T-helper 1 cell treated with Interleukin-12 subunit alpha and Interleukin-12 subunit beta and Interleukin-4 antibody, amounts not matched to agents 30 μg/mL and 1 μg/mL, for 36 hours (primary cell): ENCODE measurements around the gene MCCC1.

Source experiments
- H3K27ac Mint-ChIP-seq: one replicate; pipeline ENCODE4 v1.8.0; 2021; ENCODE audit warnings: mild to moderate bottlenecking, mixed read lengths
- H3K27me3 Mint-ChIP-seq: one replicate; pipeline ENCODE4 v1.8.0; 2021; ENCODE audit warnings: low read depth, mixed read lengths
- H3K36me3 Mint-ChIP-seq: one replicate; pipeline ENCODE4 v1.8.0; 2021; ENCODE audit warnings: low read depth, mixed read lengths
- H3K4me1 Mint-ChIP-seq: one replicate; pipeline ENCODE4 v1.8.0; 2021; ENCODE audit warnings: low read depth, mixed read lengths
- H3K4me3 Mint-ChIP-seq: one replicate; pipeline ENCODE4 v1.8.0; 2021; ENCODE audit warnings: mild to moderate bottlenecking, moderate library complexity, mixed read lengths
- H3K9me3 Mint-ChIP-seq: one replicate; pipeline ENCODE4 v1.8.0; 2021; ENCODE audit warnings: mixed read lengths

Gene MCCC1

DNA sequence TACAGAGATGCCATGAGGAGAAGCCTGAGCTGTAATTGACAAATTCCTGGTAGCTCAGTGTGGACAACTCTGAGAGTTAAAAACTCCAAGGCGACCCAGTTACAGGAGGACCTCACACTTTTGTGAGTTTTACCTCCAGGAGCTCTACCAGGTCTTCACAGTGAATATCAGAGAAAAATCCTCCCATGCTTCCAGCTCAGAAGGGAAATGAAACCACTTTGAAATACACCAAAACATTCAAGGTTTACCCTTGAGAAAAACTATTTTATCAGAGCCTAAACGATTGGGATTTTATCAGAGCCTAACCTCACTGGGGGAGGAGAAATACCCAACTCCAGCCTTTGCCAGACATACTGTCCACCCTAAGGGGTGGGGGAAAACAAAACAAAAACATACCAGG lies 52.4 kb downstream of the MCCC1 start:
- H3K9me3 Mint-ChIP-seq: no peaks in the 10 kb centered on the region
- no peaks in the 10 kb centered on the region for H3K27me3 Mint-ChIP-seq
- H3K4me3 Mint-ChIP-seq: no peak overlapping the region
- peaks cover 10% of the 10 kb centered on the region for H3K4me1 Mint-ChIP-seq
- H3K27ac Mint-ChIP-seq: no peak overlapping the region
- peaks cover 40% of the 10 kb centered on the region for H3K36me3 Mint-ChIP-seq

DNA sequence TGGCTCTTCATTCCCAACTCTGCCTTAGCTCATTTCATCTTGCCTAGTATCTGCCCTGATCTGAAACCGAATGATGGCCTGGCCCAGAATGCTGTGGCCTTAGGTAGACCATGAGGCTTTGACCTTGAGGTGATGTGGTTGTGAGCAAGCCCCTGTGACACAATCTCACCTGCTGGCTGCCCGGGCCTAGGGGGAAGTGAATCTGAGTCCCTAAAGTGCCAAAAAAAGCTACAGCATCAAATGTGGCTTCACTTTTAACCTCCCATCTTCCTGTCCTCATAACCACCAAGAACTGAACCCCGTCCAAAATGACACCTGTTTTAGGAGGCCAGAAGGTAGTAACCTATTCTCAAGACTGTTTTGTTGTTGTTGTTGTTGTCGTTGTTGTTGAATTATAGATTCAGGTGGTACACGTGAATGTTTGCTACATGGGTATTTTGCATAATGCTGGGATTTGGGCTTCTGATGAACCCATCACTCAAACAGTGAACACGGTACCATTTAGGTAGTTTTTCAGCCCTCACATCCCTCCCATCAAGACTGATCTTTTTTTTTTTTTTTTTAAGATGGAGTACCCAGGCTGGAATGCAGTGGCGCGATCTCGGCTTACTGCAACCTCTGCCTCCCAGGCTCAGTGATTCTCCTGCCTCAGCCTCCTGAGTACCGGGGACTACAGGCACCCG lies 54.6 kb downstream of the MCCC1 start:
- Mint-ChIP-seq H3K4me1 (peaks cover 10% of the 10 kb centered on the region), H3K4me3 (no peak overlapping the region), H3K27ac (no peak overlapping the region), H3K27me3 (no peaks in the 10 kb centered on the region), H3K9me3 (no peaks in the 10 kb centered on the region), H3K36me3 (peaks cover 34% of the 10 kb centered on the region)

DNA sequence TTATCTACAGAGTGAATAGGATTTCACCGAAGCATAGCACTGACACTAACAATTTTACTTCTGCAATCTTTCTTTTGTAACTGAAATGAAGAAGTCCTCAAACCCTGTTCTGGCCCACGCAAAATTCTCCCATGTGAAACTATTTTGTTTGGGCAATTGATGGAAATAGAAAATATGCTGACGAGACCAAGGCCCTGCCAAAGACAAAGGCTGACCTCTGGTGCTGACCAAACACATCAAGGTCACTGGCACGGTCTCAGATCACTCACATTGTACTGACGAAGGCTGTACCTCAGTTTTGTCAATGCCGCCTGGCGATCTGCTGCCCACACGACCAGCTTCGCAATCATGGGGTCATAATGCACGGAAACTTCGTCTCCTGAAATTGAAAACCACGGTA lies 60.5 kb downstream of the MCCC1 start:
- Mint-ChIP-seq H3K4me3 (no peak overlapping the region), H3K36me3 (peaks cover 31% of the 10 kb centered on the region), H3K27me3 (no peaks in the 10 kb centered on the region), H3K9me3 (no peaks in the 10 kb centered on the region), H3K4me1 (no peaks in the 10 kb centered on the region), H3K27ac (no peak overlapping the region)

DNA sequence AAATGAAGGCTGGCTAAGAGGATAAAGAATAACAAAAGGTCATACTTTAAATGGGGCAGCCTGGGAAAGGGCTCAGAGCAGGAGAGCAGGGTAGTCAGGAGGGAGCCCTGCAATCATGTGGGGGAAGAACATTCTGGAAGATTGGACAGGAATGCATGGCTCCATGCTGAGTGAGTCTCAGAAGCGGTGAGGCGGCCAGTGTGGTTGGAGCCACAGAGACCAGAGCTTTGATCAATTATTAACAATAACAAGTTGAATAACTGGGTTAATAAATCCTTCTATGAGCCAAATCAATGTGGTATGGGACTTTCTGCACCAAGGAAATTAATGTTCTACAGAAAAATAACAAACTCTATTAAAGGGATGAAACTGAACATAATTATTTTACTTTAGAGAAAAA lies 61.1 kb downstream of the MCCC1 start:
- Mint-ChIP-seq H3K4me1 (no peaks in the 10 kb centered on the region), H3K4me3 (no peak overlapping the region), H3K36me3 (peaks cover 27% of the 10 kb centered on the region), H3K27me3 (no peaks in the 10 kb centered on the region), H3K27ac (no peak overlapping the region), H3K9me3 (no peaks in the 10 kb centered on the region)

DNA sequence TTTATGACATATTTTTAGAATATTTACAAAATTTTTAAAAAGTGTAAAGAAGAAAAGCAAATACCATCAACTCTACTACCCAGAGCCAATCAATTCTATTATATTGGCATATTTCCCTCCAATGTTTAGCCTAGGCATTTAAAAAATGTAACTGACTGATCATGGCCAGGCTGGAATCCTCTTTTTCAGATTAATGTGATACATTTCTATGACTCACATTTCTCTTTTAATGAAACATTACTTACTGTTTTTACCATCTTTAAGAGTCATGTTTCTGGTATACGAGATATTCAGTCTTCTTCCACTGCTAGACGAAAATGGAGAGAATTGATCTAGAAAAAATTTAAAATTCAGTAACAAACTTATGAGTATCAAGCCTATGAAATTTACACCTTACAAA lies 65.5 kb downstream of the MCCC1 start:
- Mint-ChIP-seq H3K36me3 (peaks cover 29% of the 10 kb centered on the region), H3K4me3 (no peak overlapping the region), H3K9me3 (no peaks in the 10 kb centered on the region), H3K27ac (no peak overlapping the region), H3K27me3 (no peaks in the 10 kb centered on the region), H3K4me1 (no peaks in the 10 kb centered on the region)

DNA sequence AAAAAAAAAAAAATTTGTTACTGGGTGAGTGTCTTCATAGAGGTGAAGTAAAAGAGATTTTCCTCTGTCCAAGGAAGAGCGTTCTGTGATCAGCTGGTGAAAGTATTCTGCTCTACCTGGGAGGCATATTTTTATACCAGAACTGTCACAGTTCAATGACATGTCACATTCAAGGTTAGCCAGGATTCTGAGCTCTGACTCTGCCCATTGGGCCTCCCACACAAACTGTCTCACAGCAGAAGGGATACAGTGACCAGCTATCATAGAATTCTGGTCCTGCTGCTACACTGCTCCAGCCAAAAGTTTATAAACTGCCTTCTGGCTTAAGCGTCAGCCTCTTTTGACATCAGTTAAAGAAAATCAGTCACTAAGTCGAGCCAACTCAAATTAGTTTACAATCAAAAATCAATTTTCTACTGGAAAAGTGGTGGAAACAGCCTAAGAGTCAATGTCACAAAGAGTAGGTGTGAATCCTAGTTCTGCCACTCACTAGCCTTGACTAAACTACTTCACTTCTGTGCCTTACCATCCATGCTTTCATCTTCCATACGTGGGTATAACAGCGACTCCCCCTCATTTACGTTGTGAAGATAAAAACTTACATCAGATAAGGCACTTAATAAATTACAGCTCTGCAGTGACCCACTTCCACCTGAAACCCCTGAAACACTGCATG lies 66.3 kb downstream of the MCCC1 start:
- H3K4me3 Mint-ChIP-seq: no peak overlapping the region
- H3K27ac Mint-ChIP-seq: no peak overlapping the region
- no peaks in the 10 kb centered on the region for H3K27me3 Mint-ChIP-seq
- no peaks in the 10 kb centered on the region for H3K4me1 Mint-ChIP-seq
- H3K36me3 Mint-ChIP-seq: peaks cover 29% of the 10 kb centered on the region
- no peaks in the 10 kb centered on the region for H3K9me3 Mint-ChIP-seq

DNA sequence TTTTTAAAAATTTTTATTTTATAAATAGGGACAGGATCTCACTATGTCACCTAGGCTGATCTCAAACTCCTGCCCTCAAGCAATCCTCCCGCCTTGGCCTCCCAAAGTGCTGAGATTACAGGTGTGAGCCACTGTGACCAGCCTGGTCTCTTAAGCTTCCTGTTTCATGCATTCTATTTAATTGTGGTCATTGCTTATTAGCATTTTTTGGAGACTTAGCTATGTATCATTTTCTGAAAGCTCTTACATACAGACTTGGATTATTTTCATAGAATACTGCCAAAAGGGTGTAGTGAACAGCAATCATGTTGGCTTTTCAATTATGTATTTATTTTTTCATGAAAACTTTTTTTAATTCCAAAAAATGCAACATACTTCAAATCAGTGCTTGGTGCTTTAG lies 67.5 kb downstream of the MCCC1 start:
- no peak overlapping the region for H3K4me3 Mint-ChIP-seq

DNA sequence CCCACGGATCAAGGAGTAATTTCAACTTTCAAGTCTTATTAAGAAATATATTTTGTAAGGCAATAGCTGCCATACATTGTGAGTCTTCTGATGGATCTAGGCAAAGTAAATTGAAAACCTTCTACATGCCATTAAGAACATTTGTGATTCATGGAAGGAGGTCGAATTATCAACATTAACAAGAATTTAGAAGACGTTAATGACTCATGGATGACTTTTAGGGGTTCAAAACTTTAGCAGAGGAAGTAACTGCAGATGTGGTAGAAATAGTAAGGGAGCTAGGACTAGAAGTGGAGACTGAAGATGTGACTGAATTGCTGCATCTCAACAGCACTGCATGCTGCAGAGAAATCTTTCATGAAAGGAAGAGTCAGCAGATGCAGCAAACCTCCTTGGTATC lies 70.9 kb downstream of the MCCC1 start:
- H3K4me1 Mint-ChIP-seq: no peaks in the 10 kb centered on the region
- H3K27ac Mint-ChIP-seq: no peak overlapping the region
- H3K27me3 Mint-ChIP-seq: no peaks in the 10 kb centered on the region
- no peak overlapping the region for H3K4me3 Mint-ChIP-seq
- peaks cover 21% of the 10 kb centered on the region for H3K36me3 Mint-ChIP-seq
- no peaks in the 10 kb centered on the region for H3K9me3 Mint-ChIP-seq

More for the DNA sequence above, 67.5 kb downstream of the MCCC1 start:
- peaks cover 20% of the 10 kb centered on the region for H3K36me3 Mint-ChIP-seq
- H3K27ac Mint-ChIP-seq: no peak overlapping the region
- no peaks in the 10 kb centered on the region for H3K27me3 Mint-ChIP-seq
- no peaks in the 10 kb centered on the region for H3K9me3 Mint-ChIP-seq
- no peaks in the 10 kb centered on the region for H3K4me1 Mint-ChIP-seq

DNA sequence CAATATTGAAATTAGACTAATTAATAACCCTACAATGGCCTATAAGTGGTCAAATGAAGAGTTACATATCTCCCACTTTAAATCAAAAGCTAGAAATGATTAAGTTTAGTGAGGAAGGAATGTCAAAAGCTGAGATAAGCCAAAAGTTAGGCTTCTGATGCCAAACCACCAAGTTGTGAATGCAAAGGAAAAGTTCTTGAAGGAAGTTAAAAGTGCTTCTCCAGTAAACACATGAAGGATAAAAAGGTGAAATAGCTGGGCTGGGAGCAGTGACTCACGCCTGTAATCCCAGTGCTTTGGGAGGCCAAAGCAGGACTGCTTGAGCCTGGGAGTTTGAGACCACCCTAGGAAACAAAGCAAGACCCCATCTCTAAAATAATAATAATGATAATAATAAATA lies 72.0 kb downstream of the MCCC1 start:
- H3K27me3 Mint-ChIP-seq: no peaks in the 10 kb centered on the region
- H3K27ac Mint-ChIP-seq: no peak overlapping the region
- no peaks in the 10 kb centered on the region for H3K9me3 Mint-ChIP-seq
- H3K36me3 Mint-ChIP-seq: peaks cover 25% of the 10 kb centered on the region
- H3K4me1 Mint-ChIP-seq: no peaks in the 10 kb centered on the region
- no peak overlapping the region for H3K4me3 Mint-ChIP-seq

DNA sequence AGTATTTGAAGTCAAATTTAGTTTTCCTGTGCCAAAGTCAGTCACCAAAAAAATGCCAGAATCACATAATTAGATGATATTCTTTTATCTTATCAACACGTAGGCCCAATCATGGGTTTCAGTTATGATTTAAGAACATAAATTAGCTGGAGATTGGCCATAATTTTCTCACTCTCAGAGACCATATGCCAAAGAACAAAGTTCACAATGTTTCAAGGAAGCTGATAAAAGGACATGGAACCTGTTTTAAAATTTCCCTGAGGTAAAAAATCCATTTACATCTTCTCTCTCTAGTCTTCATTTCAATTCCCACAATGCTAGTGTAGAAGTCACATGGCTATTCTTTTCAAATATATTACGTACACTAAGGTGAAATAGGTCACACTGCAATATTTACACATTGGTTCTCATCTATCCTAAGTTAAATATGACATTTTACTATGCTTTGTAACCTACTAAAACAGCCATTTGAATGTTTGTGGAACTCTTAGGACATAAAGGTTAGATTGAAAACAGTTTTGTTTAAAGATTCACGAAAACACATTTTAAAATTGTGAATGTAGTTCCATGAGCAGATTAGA lies 76.3 kb downstream of the MCCC1 start:
- H3K27ac Mint-ChIP-seq: no peak overlapping the region
- no peaks in the 10 kb centered on the region for H3K27me3 Mint-ChIP-seq
- H3K4me1 Mint-ChIP-seq: peaks cover 4% of the 10 kb centered on the region
- H3K4me3 Mint-ChIP-seq: no peak overlapping the region
- peaks cover 23% of the 10 kb centered on the region for H3K36me3 Mint-ChIP-seq
- no peaks in the 10 kb centered on the region for H3K9me3 Mint-ChIP-seq

DNA sequence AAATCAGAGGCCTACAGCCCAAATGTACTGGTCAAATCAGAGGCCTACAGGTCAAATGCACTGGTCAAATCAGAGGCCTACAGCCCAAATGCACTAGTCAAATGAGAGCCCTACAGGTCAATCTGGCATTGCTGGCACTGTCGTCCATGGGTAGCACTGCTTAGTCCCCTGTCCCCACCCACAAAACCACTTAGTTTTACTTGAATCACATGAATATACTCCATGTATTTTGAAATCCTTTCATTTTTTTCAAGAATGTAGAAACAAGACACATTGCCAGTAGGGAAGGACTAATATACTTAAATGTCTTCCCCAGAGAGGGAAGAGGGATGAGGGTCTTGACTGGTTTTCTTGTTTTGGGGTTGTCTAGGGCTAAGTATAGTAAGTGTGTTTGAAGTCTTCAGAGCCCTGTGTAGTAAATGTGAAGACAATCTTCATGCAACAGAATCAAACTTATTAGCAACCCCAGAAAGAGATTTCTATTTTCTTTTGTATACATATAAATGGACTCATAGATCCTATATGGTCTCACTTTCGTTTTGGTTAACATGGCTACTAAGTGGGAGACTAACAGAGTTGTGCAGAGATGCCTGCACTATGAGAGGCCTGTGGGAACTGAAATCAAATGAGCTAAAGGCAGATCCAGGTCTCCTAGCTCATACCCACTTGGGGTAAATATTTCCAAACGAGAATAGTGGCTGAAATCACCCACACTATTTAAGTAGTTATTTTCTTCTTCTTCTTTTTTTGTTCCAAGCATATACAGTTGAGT lies 80.7 kb downstream of the MCCC1 start:
- Mint-ChIP-seq H3K9me3 (no peaks in the 10 kb centered on the region), H3K4me3 (no peak overlapping the region), H3K27me3 (no peaks in the 10 kb centered on the region), H3K36me3 (peaks cover 27% of the 10 kb centered on the region), H3K27ac (no peak overlapping the region), H3K4me1 (peaks cover 4% of the 10 kb centered on the region)

DNA sequence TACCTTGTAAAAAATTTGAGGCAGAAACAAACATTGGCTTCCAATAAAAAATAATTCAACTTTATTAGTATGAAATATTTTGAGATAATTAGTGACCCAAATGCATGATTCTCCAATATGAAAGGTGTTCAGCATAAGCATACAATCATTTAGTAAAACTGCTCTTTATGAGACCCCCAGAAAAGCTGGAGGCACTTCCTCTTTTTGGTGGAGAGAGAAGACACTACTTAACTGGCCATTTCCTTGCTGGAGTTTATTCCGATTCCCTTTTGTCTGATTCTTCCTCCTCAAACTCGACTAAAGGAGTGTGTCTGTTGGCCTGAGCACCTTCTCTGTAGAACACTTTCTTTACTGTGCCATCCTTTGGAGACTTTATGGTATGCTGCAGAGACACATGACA lies 84.1 kb downstream of the MCCC1 start:
- no peaks in the 10 kb centered on the region for H3K27me3 Mint-ChIP-seq

DNA sequence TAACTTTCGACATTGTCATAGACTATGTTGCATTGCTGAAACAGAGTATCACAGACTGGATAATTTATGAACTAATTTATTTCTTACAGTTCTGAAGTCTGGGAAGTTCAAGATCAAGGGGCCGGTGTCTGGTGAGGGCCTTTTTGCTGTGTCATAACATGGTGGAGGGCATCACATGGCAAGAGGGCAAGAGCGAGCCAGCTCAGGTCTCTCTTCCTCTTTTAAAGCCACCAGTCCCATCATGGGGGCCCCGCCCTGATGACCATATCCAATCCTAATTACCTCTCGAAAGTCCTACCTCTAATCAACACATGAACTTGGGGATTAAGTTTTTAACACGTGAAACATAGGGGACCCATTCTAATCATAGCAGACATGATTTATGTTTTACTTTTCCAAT lies 85.4 kb downstream of the MCCC1 start:
- no peak overlapping the region for H3K4me3 Mint-ChIP-seq
- H3K4me1 Mint-ChIP-seq: no peaks in the 10 kb centered on the region
- H3K36me3 Mint-ChIP-seq: peaks cover 19% of the 10 kb centered on the region
- no peak overlapping the region for H3K27ac Mint-ChIP-seq
- H3K9me3 Mint-ChIP-seq: no peaks in the 10 kb centered on the region
- no peaks in the 10 kb centered on the region for H3K27me3 Mint-ChIP-seq

More for the DNA sequence above, 84.1 kb downstream of the MCCC1 start:
- Mint-ChIP-seq H3K27ac (no peak overlapping the region), H3K4me1 (peaks cover 4% of the 10 kb centered on the region), H3K36me3 (peaks cover 21% of the 10 kb centered on the region), H3K4me3 (no peak overlapping the region), H3K9me3 (no peaks in the 10 kb centered on the region)

DNA sequence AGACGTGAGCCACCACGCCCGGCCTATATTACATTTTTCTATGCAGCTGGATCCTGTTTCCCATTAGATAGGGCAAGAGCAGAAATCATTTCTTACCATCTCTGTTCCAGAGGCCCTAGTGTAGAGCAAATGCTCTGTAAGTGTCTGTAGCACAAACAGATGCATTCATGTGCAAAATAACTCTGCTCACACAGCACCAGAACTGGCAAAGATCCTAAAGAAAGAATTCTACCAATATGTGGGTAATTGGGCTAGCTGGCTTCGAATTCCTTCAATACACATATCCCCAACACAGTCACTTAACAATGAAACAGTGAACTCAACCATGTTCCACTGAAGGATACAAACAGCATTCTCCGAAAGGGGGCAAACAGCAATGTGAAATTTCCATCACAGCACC lies 86.2 kb downstream of the MCCC1 start:
- Mint-ChIP-seq H3K36me3 (peaks cover 14% of the 10 kb centered on the region), H3K27me3 (no peaks in the 10 kb centered on the region), H3K4me1 (no peaks in the 10 kb centered on the region), H3K27ac (no peak overlapping the region), H3K9me3 (no peaks in the 10 kb centered on the region), H3K4me3 (no peak overlapping the region)

DNA sequence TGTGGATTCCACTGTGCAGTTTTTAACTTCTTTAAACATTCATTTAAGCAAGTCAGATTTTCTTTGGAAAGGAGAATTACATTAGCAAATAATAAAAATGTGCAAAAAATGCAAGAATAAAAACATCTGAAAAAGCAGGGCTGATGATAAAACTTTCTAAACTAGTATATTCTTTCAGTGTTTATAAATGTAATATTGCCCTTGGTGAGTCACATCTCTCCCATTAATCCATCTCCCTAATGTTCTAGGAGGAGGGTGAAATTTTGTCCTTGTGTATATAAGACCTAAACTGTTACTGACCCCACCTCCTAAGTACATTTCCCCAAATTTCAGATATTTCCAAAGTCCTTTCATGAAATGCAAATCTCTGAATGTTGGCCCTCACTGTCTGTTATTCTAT lies 90.5 kb downstream of the MCCC1 start:
- Mint-ChIP-seq H3K4me1 (no peaks in the 10 kb centered on the region), H3K36me3 (peaks cover 3% of the 10 kb centered on the region), H3K27me3 (no peaks in the 10 kb centered on the region), H3K9me3 (no peaks in the 10 kb centered on the region), H3K27ac (no peak overlapping the region), H3K4me3 (no peak overlapping the region)
